HCT116 (cell line): Measurements from ENCODE around the gene NUCB1. TPM values are rescaled to one million over a fixed set of nuclear protein-coding genes. Genes with fewer than 3 reads are reported as not detected.

Source experiments
- ATAC-seq: fragments of 200-7000 bp; cut with Tn5 transposase; 2 replicates; pipeline ENCODE4 v1.9.1; 2020; ENCODE audit warnings: mild to moderate bottlenecking, moderate library complexity
- BruUV-seq: library from RNA; stranded (reverse); fragments of 400-500 nt; replicated peaks from 2 replicates; lab custom pipeline; 2021; lab: Mats Ljungman, UMichigan
- CTCF ChIA-PET: fragments of 300-600 bp; sonication (Branson Sonifier 250); formaldehyde crosslinking; loops from one replicate; lab custom pipeline; 2021; ENCODE audit warnings: antibody characterized with exemption; lab: Charles Lee
- POLR2A ChIA-PET: fragments of 300-600, 350-600 bp; sonication (Branson Sonifier 250); formaldehyde crosslinking; loops from one replicate; lab custom pipeline; 2021; ENCODE audit warnings: antibody characterized with exemption; lab: Charles Lee
- RAD21 ChIA-PET, 2 experiments: fragments of 300-600 bp; sonication (Branson Sonifier 250); formaldehyde crosslinking; loops; one replicate each; lab custom pipeline; 2023; ENCODE audit warnings: low total read pairs in 2 of 2; ENCODE audit not compliant: uncharacterized antibody in 2 of 2, unreplicated experiment in 2 of 2, low non-redundant PET in 1 of 2; lab: Charles Lee
- DNase-seq: peaks from one replicate; pipeline ENCODE4 v3.0.0-alpha.2; 2010; ENCODE audit warnings: low read depth, low spot score
- H2AFZ ChIP-seq: fragments of 200-600 bp; shearing (Covaris generic), sonication (generic); 2 replicates; pipeline ENCODE4 v1.6.1; 2017; ENCODE audit warnings: low read depth, mixed run types, mixed read lengths, antibody characterized with exemption, low read length; ENCODE audit not compliant: poor library complexity, severe bottlenecking
- H3K27ac ChIP-seq: 2 replicates; pipeline ENCODE4 v1.5.1; 2012; ENCODE audit warnings: low read depth, low read length
- H3K27me3 ChIP-seq: fragments of 200-600 bp; sonication (generic); 2 replicates; pipeline ENCODE4 v1.6.1; 2016; ENCODE audit warnings: mixed run types, low read length, mixed read lengths; ENCODE audit not compliant: insufficient read depth
- H3K36me3 ChIP-seq, 2 experiments: fragments of 200-500 bp in 1 of 2; fragments of 200-600 bp in 1 of 2; sonication (Bioruptor generic) in 1 of 2; sonication (generic) in 1 of 2; 2 replicates each; pipeline versions ENCODE4 v1.5.1 to v1.6.1; 2014 to 2016; ENCODE audit warnings: low read length in 2 of 2, inconsistent platforms in 1 of 2, mixed read lengths in 1 of 2, mixed run types in 1 of 2; ENCODE audit not compliant: insufficient read depth in 2 of 2, control insufficient read depth in 1 of 2
- H3K4me1 ChIP-seq, 2 experiments: fragments of 200-600 bp in 1 of 2; sonication (generic) in 1 of 2; 2 replicates each; pipeline versions ENCODE4 v1.5.1 to v1.6.1; 2012 to 2017; ENCODE audit warnings: low read length in 2 of 2, inconsistent platforms in 1 of 2, mild to moderate bottlenecking in 1 of 2, mixed read lengths in 1 of 2, mixed run types in 1 of 2, moderate library complexity in 1 of 2; ENCODE audit not compliant: insufficient read depth in 2 of 2, control insufficient read depth in 1 of 2
- H3K4me2 ChIP-seq: fragments of 200-600 bp; sonication (generic); 2 replicates; pipeline ENCODE4 v1.6.1; 2017; ENCODE audit warnings: mixed run types, low read length, mixed read lengths
- H3K4me3 ChIP-seq, 2 experiments: fragments of 200-600 bp in 1 of 2; sonication (generic) in 1 of 2; replicated peaks in 1 of 2; 2 replicates each; pipeline ENCODE4 v1.5.1; 2011 to 2016; ENCODE audit warnings: low read length in 2 of 2, control low read depth in 1 of 2, low read depth in 1 of 2, mild to moderate bottlenecking in 1 of 2, mixed read lengths in 1 of 2, mixed run types in 1 of 2
- H3K79me2 ChIP-seq: fragments of 200-600 bp; sonication (generic); 2 replicates; pipeline ENCODE4 v1.6.1; 2017; ENCODE audit warnings: mild to moderate bottlenecking, mixed run types, low read length, moderate library complexity, mixed read lengths; ENCODE audit not compliant: insufficient read depth
- H3K9ac ChIP-seq: fragments of 200-600 bp; sonication (generic); 2 replicates; pipeline ENCODE4 v1.6.1; 2016; ENCODE audit warnings: low read length, mixed read lengths
- H3K9me2 ChIP-seq: fragments of 200-600 bp; sonication (generic), shearing (Covaris generic); 2 replicates; pipeline ENCODE4 v1.6.1; 2017; ENCODE audit warnings: mixed run types, mild to moderate bottlenecking, moderate library complexity; ENCODE audit not compliant: insufficient read depth
- H3K9me3 ChIP-seq, 2 experiments: fragments of 200-500 bp in 1 of 2; fragments of 200-600 bp in 1 of 2; sonication (Bioruptor generic) in 1 of 2; sonication (generic) in 1 of 2; 2 replicates each; pipeline ENCODE4 v1.6.1; 2014 to 2017; ENCODE audit warnings: low read length in 2 of 2, mixed read lengths in 2 of 2, inconsistent platforms in 1 of 2, low read depth in 1 of 2, mild to moderate bottlenecking in 1 of 2, mixed run types in 1 of 2, moderate library complexity in 1 of 2; ENCODE audit not compliant: control insufficient read depth in 1 of 2, insufficient read depth in 1 of 2
- H4K20me1 ChIP-seq: fragments of 200-600 bp; sonication (generic), shearing (Covaris generic); 2 replicates; pipeline ENCODE4 v1.6.1; 2017; ENCODE audit warnings: mixed run types, mild to moderate bottlenecking, moderate library complexity; ENCODE audit not compliant: insufficient read depth
- CBX3 ChIP-seq: IDR thresholded peaks from 2 replicates; pipeline ENCODE4 v1.6.1; 2012; ENCODE audit warnings: low read depth
- CEBPB ChIP-seq: IDR thresholded peaks from 2 replicates; pipeline ENCODE4 v1.6.1; 2012; ENCODE audit warnings: low read depth
- CTCF ChIP-seq, 3 experiments: fragments of 200-600 bp in 1 of 3; sonication (generic) in 1 of 3; IDR thresholded peaks in 2 of 3; conservative IDR thresholded peaks in 1 of 3; 2 replicates each; pipeline ENCODE4 v1.5.1; 2012 to 2017; ENCODE audit warnings: low read depth in 2 of 3, low read length in 2 of 3, antibody characterized with exemption in 1 of 3, borderline replicate concordance in 1 of 3, control low read depth in 1 of 3, mild to moderate bottlenecking in 1 of 3, mixed read lengths in 1 of 3, mixed run types in 1 of 3, moderate library complexity in 1 of 3; ENCODE audit not compliant: insufficient read depth in 1 of 3
- EGR1 ChIP-seq: IDR thresholded peaks from 2 replicates; pipeline ENCODE4 v1.6.1; 2012; ENCODE audit warnings: low read depth
- EZH2phosphoT487 ChIP-seq: fragments of 200-600 bp; IDR thresholded peaks from 2 replicates; pipeline ENCODE4 v1.6.1; 2018; ENCODE audit warnings: antibody characterized with exemption, borderline replicate concordance
- JUND ChIP-seq: IDR thresholded peaks from 2 replicates; pipeline ENCODE4 v1.6.1; 2012
- POLR2A ChIP-seq: IDR thresholded peaks from 2 replicates; pipeline ENCODE4 v1.7.0; 2011; ENCODE audit warnings: borderline replicate concordance; ENCODE audit not compliant: insufficient read depth, insufficient read length; ENCODE audit errors: extremely low read depth
- POLR2AphosphoS5 ChIP-seq: IDR thresholded peaks from 2 replicates; pipeline ENCODE4 v1.6.1; 2011; ENCODE audit warnings: mild to moderate bottlenecking, low read depth, low read length, moderate library complexity
- RAD21 ChIP-seq: IDR thresholded peaks from 2 replicates; pipeline ENCODE4 v1.6.1; 2012; ENCODE audit warnings: low read depth, mild to moderate bottlenecking
- REST ChIP-seq: IDR thresholded peaks from 2 replicates; pipeline ENCODE4 v1.6.1; 2012; ENCODE audit warnings: low read depth
- SIN3A ChIP-seq: IDR thresholded peaks from 2 replicates; pipeline ENCODE4 v1.6.1; 2012; ENCODE audit warnings: low read depth
- TCF7L2 ChIP-seq: IDR thresholded peaks from 2 replicates; pipeline ENCODE4 v1.7.0; 2011; ENCODE audit warnings: borderline replicate concordance, inconsistent platforms; ENCODE audit not compliant: insufficient read depth, insufficient read length; ENCODE audit errors: extremely low read depth
- YY1 ChIP-seq: IDR thresholded peaks from 2 replicates; pipeline ENCODE4 v1.6.1; 2011; ENCODE audit warnings: low read length, low read depth, moderate library complexity, mild to moderate bottlenecking; ENCODE audit not compliant: insufficient replicate concordance; ENCODE audit errors: extremely low read depth
- ZBTB33 ChIP-seq: IDR thresholded peaks from 2 replicates; pipeline ENCODE4 v1.6.1; 2011; ENCODE audit warnings: mild to moderate bottlenecking, low read length, moderate library complexity; ENCODE audit not compliant: insufficient replicate concordance; ENCODE audit errors: extremely low read depth
- ZFX ChIP-seq: fragments of 450-650 bp; IDR thresholded peaks from 2 replicates; pipeline ENCODE4 v1.6.1; 2017
- ZNF274 ChIP-seq: fragments of 200-500 bp; sonication (Bioruptor generic); IDR thresholded peaks from 2 replicates; pipeline ENCODE4 v1.6.1; 2014; ENCODE audit warnings: mild to moderate bottlenecking, low read depth, low read length, inconsistent platforms
- intact Hi-C: fragments of 100-400 bp; cut with micrococcal nuclease; formaldehyde crosslinking; loops from 2 replicates; pipeline ENCODE4 v1.10.0; 2022
- total RNA-seq: library from RNA; stranded (reverse); gene quantifications from one replicate; pipeline ENCODE4 v1.2.1, GENCODE V29; 2021; ENCODE audit not compliant: unreplicated experiment

Gene NUCB1
- total RNA-seq, 1 experiment from 2014 or later = 88.8 TPM

- ChIA-PET POLR2A (no interaction called here), RAD21 (no interaction called here), CTCF (no interaction called here)
- intact Hi-C loops = no loop called here
- no peaks in the 10 kb centered on the region for H3K79me2 ChIP-seq
- H3K27me3 ChIP-seq = no peaks in the 10 kb centered on the region
- peaks cover 10 to 17% of the 10 kb centered on the region in 2 experiments for H3K4me1 ChIP-seq
- no TSS peak for BruUV-seq
- H3K27ac ChIP-seq = no peak overlapping the region
- DNase-seq (no peak), ATAC-seq (no peak)
- no peak overlapping the region for H3K9ac ChIP-seq
- no peak overlapping the region for H3K4me2 ChIP-seq
- H2AFZ ChIP-seq = no peak overlapping the region
- H3K9me3 ChIP-seq = no peaks in the 10 kb centered on the region
- no peaks in the 10 kb centered on the region for H4K20me1 ChIP-seq
- H3K9me2 ChIP-seq = no peaks in the 10 kb centered on the region
- TF ChIP-seq RAD21 (no peak), ZNF274 (no peak), EGR1 (no peak), POLR2AphosphoS5 (no peak), SIN3A (no peak), ZFX (no peak), CEBPB (no peak), JUND (no peak), REST (no peak), EZH2phosphoT487 (no peak), CBX3 (no peak), ZBTB33 (no peak), CTCF (IDR thresholded peaks at IDR 0.05 in 2 of 3, conservative IDR thresholded peaks at IDR 0.05 in 1 of 3; ENCODE audit: borderline replicate concordance in 1 of 3, insufficient read depth in 1 of 3, low read depth in 2 of 3, low read length in 2 of 3) (no peak), POLR2A (no peak), TCF7L2 (no peak), YY1 (no peak)
- no peak overlapping the region for H3K4me3 ChIP-seq
- H3K36me3 ChIP-seq = peaks cover 2 to 3% of the 10 kb centered on the region in 2 experiments; a peak in 1 of 4 replicates
Measured at GRCh38 chr19:48920949-48921348, 20.8 kb downstream of the NUCB1 start.
